K562 (cell line): Measurements from ENCODE around the gene ZER1.

Source experiments
- ETV5 ChIP-seq: sonication (generic); formaldehyde crosslinking; IDR thresholded peaks from 2 replicates; pipeline ENCODE4 v1.4.0; 2020; ENCODE audit warnings: low read depth, mild to moderate bottlenecking, missing genetic modification reagents
- EZH2 ChIP-seq: IDR thresholded peaks from 2 replicates; pipeline ENCODE4 v1.6.1; 2012; ENCODE audit warnings: low read depth, mild to moderate bottlenecking, inconsistent platforms, low read length, borderline replicate concordance
- PHF8 ChIP-seq: fragments of 200-600 bp; sonication (generic); IDR thresholded peaks from 2 replicates; pipeline ENCODE4 v1.6.1; 2012; ENCODE audit warnings: mixed run types, mild to moderate bottlenecking, inconsistent platforms, low read length, moderate library complexity, borderline replicate concordance
- TAF7 ChIP-seq: fragments of 450-650 bp; IDR thresholded peaks from 2 replicates; pipeline ENCODE4 v1.6.1; 2016; ENCODE audit warnings: missing genetic modification characterization, missing compliant biosample characterization
- TARDBP ChIP-seq: fragments of 450-650 bp; IDR thresholded peaks from 2 replicates; pipeline ENCODE4 v1.6.1; 2016
- ZNF232 ChIP-seq: sonication (generic); formaldehyde crosslinking; IDR thresholded peaks from 2 replicates; pipeline ENCODE4 v1.8.0; 2022; ENCODE audit warnings: mild to moderate bottlenecking, missing genetic modification reagents
- ZNF274 ChIP-seq: IDR thresholded peaks from 2 replicates; pipeline ENCODE4 v1.6.1; 2011; ENCODE audit warnings: low read depth, mild to moderate bottlenecking, low read length, moderate library complexity, borderline replicate concordance
- ZNF324 ChIP-seq: fragments of 250-450 bp; sonication (Bioruptor Pico); IDR thresholded peaks from 2 replicates; pipeline ENCODE4 v1.4.0; 2020; ENCODE audit warnings: mild to moderate bottlenecking
- ZNF780A ChIP-seq: fragments of 250-450 bp; sonication (Bioruptor Pico); IDR thresholded peaks from 2 replicates; pipeline ENCODE4 v1.5.0; 2021; ENCODE audit warnings: mild to moderate bottlenecking

GRCh38 chr9:128712451-128713410 lies 59.0 kb downstream of the ZER1 start:
- TF ChIP-seq EZH2: no peak
- TF ChIP-seq TAF7 (tag): no peak
- TF ChIP-seq ZNF232 (CRISPR knock-in tag): no peak
- TF ChIP-seq ZNF324 (CRISPR knock-in tag): no peak
- TF ChIP-seq ZNF274: no peak
- no peak for TF ChIP-seq ZNF780A (CRISPR knock-in tag)
- no peak for TF ChIP-seq ETV5 (CRISPR knock-in tag)
- no peak for TF ChIP-seq PHF8
- no peak for TF ChIP-seq TARDBP
